Medulla oblongata (tissue), 1 donor: ENCODE measurements around the gene POMT1.

Experiments
- DNase-seq: peaks from one replicate; pipeline ENCODE4 v3.0.0-alpha.2; 2015; ENCODE audit errors: extremely low spot score

POMT1 gene

GRCh38 chr9:131554087-131554842 is 51.5 kb downstream of the POMT1 start:
- no peak for DNase-seq

DNA sequence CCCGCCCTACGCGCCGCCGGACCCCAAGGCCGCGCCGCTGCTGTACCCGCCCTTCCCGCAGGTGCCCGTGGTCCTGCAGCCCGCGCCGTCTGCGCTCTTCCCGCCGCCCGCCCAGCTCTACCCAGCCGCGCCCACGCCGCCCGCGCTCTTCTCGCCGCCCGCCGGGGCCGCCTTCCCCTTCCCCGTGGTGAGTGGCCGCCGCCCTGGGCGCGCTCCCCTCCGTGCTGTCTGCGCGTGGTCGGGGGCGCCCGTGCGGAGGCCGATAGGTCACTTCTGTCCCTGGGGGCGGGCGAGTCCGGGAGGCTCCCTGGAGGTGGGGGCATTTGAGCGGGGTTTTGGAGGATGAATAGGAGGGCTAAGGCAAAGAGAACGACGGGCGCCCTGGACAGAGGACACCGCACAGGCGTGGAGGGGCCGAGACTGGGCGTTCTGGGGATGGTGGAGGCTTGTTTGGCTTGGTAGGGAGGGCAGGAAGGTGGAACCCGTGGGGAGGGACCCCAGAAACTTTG is 52.2 kb downstream of the POMT1 start:
- no peak for DNase-seq

GRCh38 chr9:131555841-131556673 is 53.3 kb downstream of the POMT1 start:
- no peak for DNase-seq

DNA sequence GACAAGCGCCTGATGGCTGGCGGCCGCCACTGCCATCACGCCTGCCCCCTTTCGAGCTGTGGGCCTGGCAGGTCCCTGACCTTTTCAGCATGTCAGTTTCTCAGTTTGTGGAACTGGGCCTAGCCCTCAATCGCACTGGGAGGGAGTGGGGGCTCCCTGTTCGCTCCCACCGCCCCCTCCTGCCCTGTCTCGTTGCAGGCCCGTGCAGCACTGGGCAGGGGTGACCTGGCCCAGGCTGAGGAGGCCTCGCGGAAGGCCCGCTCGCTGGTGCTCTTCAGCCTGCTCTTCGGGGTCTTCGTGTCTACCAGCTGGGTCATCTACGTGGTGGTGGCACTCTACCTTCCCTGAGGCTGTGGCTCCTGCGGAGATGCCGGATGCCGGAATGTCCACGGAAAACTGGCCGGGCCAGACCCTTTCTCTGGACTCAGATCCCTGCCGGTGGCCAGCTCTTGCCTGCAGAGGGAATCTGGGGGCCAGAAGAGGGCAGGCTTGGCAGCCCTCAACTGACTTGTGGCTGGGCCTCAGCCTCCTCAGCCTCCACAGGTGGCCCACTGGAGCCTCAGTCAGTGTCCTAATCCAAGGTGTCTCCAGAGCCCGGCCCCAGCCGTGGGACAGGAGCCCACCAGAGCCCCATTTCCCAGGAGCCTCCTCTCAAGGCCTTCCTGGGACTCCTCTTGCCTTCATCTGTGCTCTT is 55.3 kb downstream of the POMT1 start:
- DNase-seq, result no peak

- DNase-seq, result no peak
These were observed 56.8 kb downstream of the POMT1 start for GRCh38 chr9:131559421-131560000.

DNA sequence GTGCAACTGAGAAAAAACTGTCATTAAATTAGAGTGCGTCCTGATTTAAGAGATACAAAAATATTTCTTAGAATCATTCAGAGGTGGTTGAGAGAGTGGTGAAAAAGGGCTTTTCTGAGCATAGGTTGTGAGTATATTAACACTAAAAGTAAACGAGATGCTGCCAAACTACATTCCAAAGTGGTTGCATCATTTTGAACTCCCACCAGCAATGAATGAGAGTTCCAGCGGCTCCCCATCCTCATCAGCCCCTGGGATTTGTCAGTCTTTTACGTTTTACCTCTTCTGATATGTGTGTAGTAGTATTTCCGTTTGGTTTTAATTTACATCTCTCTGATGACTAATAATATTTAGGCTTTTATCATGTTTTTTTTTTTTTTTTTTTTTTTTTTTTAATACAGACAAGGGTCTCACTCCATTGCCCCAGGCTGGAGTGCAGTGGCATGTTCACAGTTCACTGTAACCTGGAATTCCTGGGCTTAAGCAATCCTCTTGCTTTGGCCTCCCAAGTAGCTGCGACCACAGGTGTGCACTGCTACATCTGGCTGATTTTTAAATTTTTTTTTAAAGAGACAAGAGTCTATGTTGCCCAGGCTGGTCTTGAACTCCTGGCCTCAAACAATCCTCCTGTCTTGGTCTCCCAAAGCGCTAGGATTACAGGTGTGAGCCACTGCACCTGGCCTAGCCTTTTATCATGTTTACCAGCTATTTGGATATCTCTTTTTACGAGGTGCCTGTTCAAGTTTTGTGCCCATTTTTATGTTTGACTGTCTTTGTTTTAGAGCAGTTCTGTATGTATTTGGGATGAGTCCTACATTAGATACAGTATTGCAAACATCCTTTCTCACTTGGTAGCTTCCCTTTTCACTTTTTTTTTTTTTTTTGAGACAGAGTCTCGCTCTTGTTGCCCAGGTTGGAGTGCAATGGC is 59.6 kb downstream of the POMT1 start:
- no peak for DNase-seq

DNA sequence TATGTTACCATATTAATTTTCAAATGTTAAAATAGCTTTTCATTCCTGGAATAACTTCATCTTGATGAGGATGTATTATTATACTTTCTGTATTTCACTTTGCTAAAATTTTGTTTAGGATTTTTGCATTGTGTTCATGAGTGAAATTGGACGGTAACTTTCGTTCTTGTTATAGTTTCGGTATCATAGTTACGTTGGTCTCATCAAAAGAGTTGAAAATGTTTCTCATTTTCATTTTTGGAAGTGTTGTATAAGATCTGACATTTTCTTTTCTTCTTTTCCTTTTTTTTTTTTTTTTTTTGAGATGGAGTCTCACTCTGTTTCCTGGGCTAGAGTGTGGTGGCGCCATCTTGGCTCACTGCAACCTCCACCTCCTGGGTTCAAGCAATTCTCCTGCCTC is 62.7 kb downstream of the POMT1 start:
- DNase-seq, result no peak

- DNase-seq, result no peak
These were observed 63.4 kb downstream of the POMT1 start for GRCh38 chr9:131566158-131566557.

GRCh38 chr9:131567910-131568309 is 65.2 kb downstream of the POMT1 start:
- no peak for DNase-seq
